Panc1 (cell line): ENCODE results near the gene PTK6. TPM values are rescaled to one million over a fixed set of nuclear protein-coding genes. Genes with fewer than 3 reads are reported as not detected.

Source experiments
- ATAC-seq: fragments of 200-7000 bp; cut with Tn5 transposase; 2 replicates; pipeline ENCODE4 v1.9.1; 2020; ENCODE audit warnings: mild to moderate bottlenecking, moderate library complexity
- BruUV-seq: library from RNA; stranded (reverse); fragments of 400-500 nt; replicated peaks from 2 replicates; lab custom pipeline; 2021; lab: Mats Ljungman, UMichigan
- CTCF ChIA-PET: fragments of 300-600 bp; sonication (Branson Sonifier 250); formaldehyde crosslinking; loops from one replicate; lab custom pipeline; 2022; ENCODE audit warnings: antibody characterized with exemption; lab: Charles Lee
- POLR2A ChIA-PET: fragments of 300-600 bp; sonication (Branson Sonifier 250); formaldehyde crosslinking; loops from one replicate; lab custom pipeline; 2022; ENCODE audit warnings: antibody characterized with exemption; lab: Charles Lee
- DNase-seq: peaks from one replicate; pipeline ENCODE4 v3.0.0-alpha.2; 2010; ENCODE audit warnings: low read depth, low spot score
- H3K27ac ChIP-seq: 2 replicates; pipeline ENCODE4 v1.5.1; 2011; ENCODE audit warnings: mild to moderate bottlenecking, low read length, inconsistent platforms
- H3K27me3 ChIP-seq: fragments of 200-500 bp; sonication (Bioruptor generic); 2 replicates; pipeline ENCODE4 v1.6.0; 2014; ENCODE audit warnings: low read length, inconsistent platforms; ENCODE audit not compliant: control insufficient read depth, insufficient read depth
- H3K36me3 ChIP-seq: fragments of 200-500 bp; sonication (Bioruptor generic); 2 replicates; pipeline ENCODE4 v1.5.1; 2014; ENCODE audit warnings: inconsistent platforms, mild to moderate bottlenecking, low read length, moderate library complexity; ENCODE audit not compliant: control insufficient read depth, insufficient read depth
- H3K4me1 ChIP-seq: 2 replicates; pipeline ENCODE4 v1.5.1; 2011; ENCODE audit warnings: inconsistent platforms, mild to moderate bottlenecking, low read length, moderate library complexity; ENCODE audit not compliant: control insufficient read depth, insufficient read depth
- H3K4me3 ChIP-seq, 2 experiments: 2 replicates each; pipeline ENCODE4 v1.5.1; 2011 to 2012; ENCODE audit warnings: low read depth in 2 of 2, low read length in 2 of 2, mild to moderate bottlenecking in 2 of 2, inconsistent platforms in 1 of 2, moderate library complexity in 1 of 2
- H3K9me3 ChIP-seq: fragments of 200-500 bp; sonication (Bioruptor generic); 2 replicates; pipeline ENCODE4 v1.5.1; 2014; ENCODE audit warnings: low read depth, mild to moderate bottlenecking, inconsistent platforms, low read length, moderate library complexity; ENCODE audit not compliant: control insufficient read depth, insufficient read depth
- CTCF ChIP-seq: fragments of 450-650 bp; IDR thresholded peaks from 2 replicates; pipeline ENCODE4 v1.5.1; 2017; ENCODE audit warnings: mild to moderate bottlenecking
- POLR2AphosphoS5 ChIP-seq: IDR thresholded peaks from 2 replicates; pipeline ENCODE4 v1.6.1; 2012; ENCODE audit warnings: mild to moderate bottlenecking, low read depth, low read length, moderate library complexity
- REST ChIP-seq, 2 experiments: IDR thresholded peaks; 2 replicates each; pipeline ENCODE4 v1.6.1; 2011 to 2012; ENCODE audit warnings: low read depth in 2 of 2, control low read depth in 1 of 2, low read length in 1 of 2, mild to moderate bottlenecking in 1 of 2, moderate library complexity in 1 of 2; ENCODE audit not compliant: insufficient read depth in 1 of 2
- SIN3A ChIP-seq: IDR thresholded peaks from 2 replicates; pipeline ENCODE4 v1.6.1; 2012; ENCODE audit warnings: low read depth, mild to moderate bottlenecking, low read length, moderate library complexity, borderline replicate concordance; ENCODE audit not compliant: insufficient read depth
- TCF7L2 ChIP-seq: IDR thresholded peaks from 2 replicates; pipeline ENCODE4 v1.6.1; 2011; ENCODE audit warnings: mild to moderate bottlenecking, low read depth, low read length, inconsistent platforms
- in situ Hi-C: cut with HindIII; loops from 2 replicates; pipeline ENCODE4 v1.10.0; 2016; ENCODE audit warnings: low sequenced_read_pairs, low pct_unique_long_range_greater_than_20kb
- intact Hi-C: fragments of 100-400 bp; cut with micrococcal nuclease; formaldehyde crosslinking; loops from one replicate; pipeline ENCODE4 v1.10.0; 2022; ENCODE audit not compliant: unreplicated experiment
- total RNA-seq: library from RNA; stranded (reverse); gene quantifications from one replicate; pipeline ENCODE4 v1.2.1, GENCODE V29; 2021; ENCODE audit not compliant: unreplicated experiment

The PTK6 gene
- total RNA-seq, 1 experiment from 2014 or later = 6.5 TPM

GRCh38 chr20:63549019-63549418 lies 11.8 kb upstream of the PTK6 start:
- ChIA-PET CTCF (no interaction called here), POLR2A (no interaction called here)
- H3K27ac ChIP-seq = no peak overlapping the region
- H3K9me3 ChIP-seq = no peaks in the 10 kb centered on the region
- DNase-seq = no peak
- no peaks in the 10 kb centered on the region for H3K36me3 ChIP-seq
- H3K4me1 ChIP-seq = peaks cover 18% of the 10 kb centered on the region
- in situ Hi-C loops (no loop called here), intact Hi-C loops (no loop called here)
- no peaks in the 10 kb centered on the region for H3K27me3 ChIP-seq
- H3K4me3 ChIP-seq = no peak overlapping the region
- ATAC-seq = no peak
- no TSS peak for BruUV-seq
- TF ChIP-seq POLR2AphosphoS5 (no peak), REST (IDR thresholded peaks at IDR 0.05; ENCODE audit: insufficient read depth in 1 of 2, low read depth in 2 of 2, low read length in 1 of 2) (no peak), TCF7L2 (no peak), SIN3A (no peak), CTCF (no peak)

GRCh38 chr20:63548542-63548941 lies 11.4 kb upstream of the PTK6 start:
- BruUV-seq = no TSS peak
- peaks cover 18% of the 10 kb centered on the region for H3K4me1 ChIP-seq
- DNase-seq (no peak), ATAC-seq (no peak)
- TF ChIP-seq POLR2AphosphoS5 (no peak), CTCF (no peak), REST (IDR thresholded peaks at IDR 0.05; ENCODE audit: insufficient read depth in 1 of 2, low read depth in 2 of 2, low read length in 1 of 2) (no peak), SIN3A (no peak)
- no peaks in the 10 kb centered on the region for H3K27me3 ChIP-seq
- no peaks in the 10 kb centered on the region for H3K9me3 ChIP-seq
- POLR2A ChIA-PET = no interaction called here
- CTCF ChIA-PET = no interaction called here
- no peaks in the 10 kb centered on the region for H3K36me3 ChIP-seq
- no peak overlapping the region for H3K4me3 ChIP-seq
- intact Hi-C loops = no loop called here
- in situ Hi-C loops = no loop called here
- H3K27ac ChIP-seq = no peak overlapping the region
